Natural killer cell treated with Interleukin-12 subunit alpha and Interleukin-12 subunit beta and Interleukin-15 and Interleukin-18, amount 100 ng/mL, for 72 hours (primary cell): ENCODE data around the gene SORCS2. TPM values are rescaled to one million over a fixed set of nuclear protein-coding genes. Genes with fewer than 3 reads are reported as not detected.

Source experiments
- ATAC-seq, 2 donors: fragments of 150-1000 bp; cut with Tn5 transposase in 1 of 2; sonication (Bioruptor Pico), chemical (Tn5 transposase) in 1 of 2; 2 replicates each; pipeline ENCODE4 v1.10.0; 2021
- DNase-seq: peaks from one replicate; pipeline ENCODE4 v3.0.0; 2022; ENCODE audit warnings: low spot score
- H3K27ac Mint-ChIP-seq, 2 donors: 1 replicate in 1 of 2; 2 replicates in 1 of 2; pipeline ENCODE4 v1.8.0; 2022; ENCODE audit warnings: mixed read lengths in 2 of 2, mild to moderate bottlenecking in 1 of 2, moderate library complexity in 1 of 2
- H3K27me3 Mint-ChIP-seq, 2 donors: 1 replicate in 1 of 2; 2 replicates in 1 of 2; pipeline ENCODE4 v1.8.0; 2022; ENCODE audit warnings: mixed read lengths in 2 of 2
- H3K36me3 Mint-ChIP-seq: one replicate; pipeline ENCODE4 v1.8.0; 2022; ENCODE audit warnings: mixed read lengths
- H3K4me1 Mint-ChIP-seq, 2 donors: 1 replicate in 1 of 2; 2 replicates in 1 of 2; pipeline ENCODE4 v1.8.0; 2022; ENCODE audit warnings: low read depth in 2 of 2, mixed read lengths in 2 of 2, mild to moderate bottlenecking in 1 of 2
- H3K4me3 Mint-ChIP-seq: one replicate; pipeline ENCODE4 v1.8.0; 2022; ENCODE audit warnings: mixed read lengths
- H3K9me3 Mint-ChIP-seq: 2 replicates; pipeline ENCODE4 v1.8.0; 2022; ENCODE audit warnings: mixed read lengths
- total RNA-seq, 2 donors: library from RNA; stranded (reverse); gene quantifications; one replicate each; pipeline ENCODE4 v1.2.3, GENCODE V29; 2022

Gene SORCS2
- total RNA-seq, 2 donors from 2014 or later = 0.17 to 0.21 TPM

DNA sequence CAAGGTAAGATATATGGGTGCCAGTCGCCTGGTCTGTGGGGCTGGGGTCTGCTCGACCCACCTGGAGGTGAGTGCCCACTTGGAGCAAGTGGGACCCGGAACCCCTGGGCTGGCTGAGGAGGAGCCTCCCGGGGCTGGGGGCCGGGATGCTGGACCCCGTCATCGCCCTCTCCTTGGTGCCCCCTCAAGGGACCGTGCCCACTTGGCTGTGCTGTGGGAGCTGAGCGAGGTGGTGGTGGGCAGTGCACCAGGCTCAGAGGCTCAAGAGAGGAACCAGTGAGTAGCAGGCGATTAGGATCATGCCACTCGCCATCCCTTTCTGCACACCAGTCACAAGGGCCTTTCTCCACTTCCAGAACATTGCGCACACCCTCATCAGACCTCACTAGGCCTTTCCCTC lies 446.2 kb downstream of the SORCS2 start:
- H3K36me3 Mint-ChIP-seq = no peaks in the 10 kb centered on the region
- no peak overlapping the region for H3K4me3 Mint-ChIP-seq
- peaks cover 3% of the 10 kb centered on the region for H3K9me3 Mint-ChIP-seq
- no peak for ATAC-seq
- peaks cover 22 to 30% of the 10 kb centered on the region in 2 donors for H3K4me1 Mint-ChIP-seq
- H3K27me3 Mint-ChIP-seq = peaks cover 0 to 3% of the 10 kb centered on the region in 2 donors
- no peak overlapping the region for H3K27ac Mint-ChIP-seq
- DNase-seq = no peak

DNA sequence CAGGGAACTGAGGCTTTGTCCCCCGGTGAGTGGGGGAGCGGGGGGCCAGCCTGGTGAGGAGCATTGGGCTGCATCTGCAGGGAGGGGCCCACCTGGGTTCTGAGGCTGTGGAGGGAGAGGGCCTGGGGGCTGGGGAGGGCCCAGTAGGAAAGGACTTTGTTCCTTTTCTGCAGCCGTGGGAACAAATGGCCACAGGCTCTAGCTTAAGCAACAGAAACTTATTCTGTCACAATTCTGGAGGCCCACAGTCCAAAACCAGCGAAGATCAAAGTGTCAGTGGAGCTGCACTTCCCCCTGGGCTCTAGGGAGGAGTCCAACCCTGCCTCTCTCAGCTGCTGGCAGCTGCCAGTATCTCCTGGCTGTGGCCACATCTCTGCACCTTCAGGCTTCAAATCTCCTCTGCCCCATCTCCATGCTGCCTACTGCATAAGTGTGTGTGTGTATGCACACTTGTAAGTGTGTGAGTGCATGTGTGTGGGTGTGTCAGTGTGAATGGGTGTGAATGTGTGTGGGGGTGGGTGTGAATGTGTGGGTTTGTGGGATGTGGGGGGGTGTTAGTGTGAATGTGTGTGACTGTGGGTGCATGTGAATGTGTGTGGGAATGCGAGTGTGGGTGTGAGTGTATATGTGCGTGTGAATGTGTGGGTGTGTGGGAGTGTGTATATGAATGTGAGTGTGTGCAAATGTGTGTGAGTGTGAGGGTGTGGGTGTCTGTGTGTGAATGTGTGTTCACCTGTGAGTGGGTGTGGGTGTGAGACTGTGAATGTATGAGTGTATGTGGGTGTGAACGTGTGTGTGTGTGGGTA lies 446.8 kb downstream of the SORCS2 start:
- H3K4me1 Mint-ChIP-seq = peaks cover 22 to 30% of the 10 kb centered on the region in 2 donors
- ATAC-seq (no peak), DNase-seq (no peak)
- peaks cover 3% of the 10 kb centered on the region for H3K9me3 Mint-ChIP-seq
- H3K4me3 Mint-ChIP-seq = no peak overlapping the region
- H3K36me3 Mint-ChIP-seq = no peaks in the 10 kb centered on the region
- H3K27me3 Mint-ChIP-seq = peaks cover 0 to 3% of the 10 kb centered on the region in 2 donors
- no peak overlapping the region for H3K27ac Mint-ChIP-seq

DNA sequence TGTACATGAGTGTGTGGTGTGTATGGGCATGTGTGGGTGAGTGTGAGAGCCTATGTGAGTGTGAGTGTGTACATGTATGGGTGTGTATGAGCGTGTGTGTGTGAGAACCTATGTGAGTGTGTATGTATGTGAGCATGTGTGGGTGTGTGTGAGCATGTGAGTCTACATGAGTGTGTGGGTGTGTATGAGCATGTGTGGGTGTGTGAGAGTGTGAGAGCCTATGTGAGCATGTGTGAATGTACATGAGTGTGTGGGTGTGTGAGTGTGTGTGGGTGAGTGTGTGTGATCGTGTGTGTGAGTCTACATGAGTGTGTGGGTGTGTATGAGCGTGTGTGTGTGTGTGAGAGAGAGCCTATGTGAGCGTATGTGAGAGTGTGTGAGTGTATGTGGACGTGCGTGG lies 447.8 kb downstream of the SORCS2 start:
- H3K36me3 Mint-ChIP-seq = peaks cover 7% of the 10 kb centered on the region
- peaks cover 3% of the 10 kb centered on the region for H3K9me3 Mint-ChIP-seq
- H3K27ac Mint-ChIP-seq = no peak overlapping the region
- no peak overlapping the region for H3K4me3 Mint-ChIP-seq
- ATAC-seq (no peak), DNase-seq (no peak)
- H3K27me3 Mint-ChIP-seq = no peaks in the 10 kb centered on the region
- peaks cover 24 to 31% of the 10 kb centered on the region in 2 donors for H3K4me1 Mint-ChIP-seq

DNA sequence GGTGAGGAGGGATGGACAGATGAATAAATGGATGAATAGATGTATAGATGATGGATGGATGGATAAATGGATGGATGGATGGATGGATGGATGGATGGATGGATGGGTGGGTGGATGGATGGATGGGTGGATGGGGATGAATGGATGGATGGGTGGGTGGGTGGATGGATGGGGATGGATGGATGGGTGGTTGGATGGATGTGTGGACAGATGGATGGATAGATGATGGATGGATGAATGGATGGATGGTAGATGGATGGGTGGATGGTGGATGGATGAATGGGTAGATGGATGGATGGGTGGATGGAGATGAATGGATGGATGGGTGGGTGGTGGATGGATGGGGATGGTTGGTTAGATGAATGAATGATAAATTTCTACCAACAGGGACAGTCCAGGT lies 449.4 kb downstream of the SORCS2 start:
- peaks cover 29 to 34% of the 10 kb centered on the region in 2 donors for H3K4me1 Mint-ChIP-seq
- no peak overlapping the region for H3K27ac Mint-ChIP-seq
- peak overlapping the region; percentile 11 for H3K4me3 Mint-ChIP-seq
- ATAC-seq = no peak
- H3K36me3 Mint-ChIP-seq = peaks cover 12% of the 10 kb centered on the region
- no peak for DNase-seq
- H3K27me3 Mint-ChIP-seq = no peaks in the 10 kb centered on the region
- peaks cover 6% of the 10 kb centered on the region for H3K9me3 Mint-ChIP-seq

DNA sequence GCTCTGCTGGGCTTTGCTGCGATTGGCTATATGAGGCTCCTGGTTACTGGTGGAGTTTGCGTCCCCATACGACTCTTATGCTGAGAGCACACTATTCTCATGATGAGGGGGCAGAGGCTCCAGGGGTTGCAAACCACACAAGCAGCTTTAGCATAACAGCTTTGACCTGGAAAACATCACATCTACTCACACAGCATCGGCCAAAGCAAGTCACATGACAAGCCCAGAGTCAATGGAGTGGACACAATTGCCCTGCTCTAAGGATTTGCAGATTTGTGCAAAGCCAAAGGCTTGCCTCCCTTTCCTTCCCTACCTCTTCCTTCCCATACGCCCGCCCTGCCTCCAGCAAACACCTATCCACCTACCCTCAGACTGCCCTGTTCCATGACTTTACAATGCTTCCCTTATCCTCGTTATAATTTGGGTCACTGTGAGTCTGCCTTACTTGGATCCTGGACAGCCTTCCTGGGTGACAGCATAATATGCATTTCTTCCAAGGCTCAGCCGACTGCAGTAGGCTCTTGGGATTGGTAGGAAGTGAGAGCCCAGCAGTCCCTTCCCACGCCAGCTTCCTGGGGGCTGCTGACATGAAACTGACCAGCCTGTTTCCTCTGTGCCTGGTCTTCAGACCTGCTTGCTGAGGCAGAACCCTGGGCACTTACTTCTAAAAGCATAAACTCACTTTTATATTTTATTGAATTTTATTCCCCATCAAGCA lies 450.6 kb downstream of the SORCS2 start:
- no peaks in the 10 kb centered on the region for H3K27me3 Mint-ChIP-seq
- peaks cover 22% of the 10 kb centered on the region for H3K36me3 Mint-ChIP-seq
- H3K4me3 Mint-ChIP-seq = no peak overlapping the region
- H3K9me3 Mint-ChIP-seq = peaks cover 6% of the 10 kb centered on the region
- ATAC-seq (no peak), DNase-seq (no peak)
- no peak overlapping the region for H3K27ac Mint-ChIP-seq
- H3K4me1 Mint-ChIP-seq = peaks cover 41 to 43% of the 10 kb centered on the region in 2 donors

DNA sequence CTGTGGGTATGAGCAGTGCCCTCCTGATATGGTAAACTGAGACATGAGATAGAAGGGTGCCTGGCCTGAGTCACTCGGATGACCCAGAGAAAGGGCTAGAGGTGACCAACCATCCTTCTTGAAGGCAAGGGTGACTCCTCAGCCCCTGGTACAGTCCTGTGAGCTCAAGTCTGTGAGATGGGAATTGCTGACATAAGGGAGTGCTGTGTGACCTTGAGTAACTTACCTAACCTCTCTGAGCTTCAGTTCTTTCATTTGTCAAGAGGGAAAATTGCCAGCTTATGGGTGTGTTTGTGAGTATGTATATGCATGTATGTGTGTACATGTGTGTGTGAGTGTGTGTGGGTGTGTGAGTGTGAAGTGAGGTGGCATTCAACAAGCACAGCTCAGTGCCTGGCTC lies 452.8 kb downstream of the SORCS2 start:
- Mint-ChIP-seq H3K27me3 (no peaks in the 10 kb centered on the region), H3K4me1 (peaks cover 63 to 65% of the 10 kb centered on the region in 2 donors), H3K9me3 (peaks cover 6% of the 10 kb centered on the region), H3K4me3 (peak overlapping the region; percentile 90), H3K27ac (peak overlapping the region; percentile 85 to 98), H3K36me3 (peaks cover 22% of the 10 kb centered on the region)
- no peak for ATAC-seq
- no peak for DNase-seq

DNA sequence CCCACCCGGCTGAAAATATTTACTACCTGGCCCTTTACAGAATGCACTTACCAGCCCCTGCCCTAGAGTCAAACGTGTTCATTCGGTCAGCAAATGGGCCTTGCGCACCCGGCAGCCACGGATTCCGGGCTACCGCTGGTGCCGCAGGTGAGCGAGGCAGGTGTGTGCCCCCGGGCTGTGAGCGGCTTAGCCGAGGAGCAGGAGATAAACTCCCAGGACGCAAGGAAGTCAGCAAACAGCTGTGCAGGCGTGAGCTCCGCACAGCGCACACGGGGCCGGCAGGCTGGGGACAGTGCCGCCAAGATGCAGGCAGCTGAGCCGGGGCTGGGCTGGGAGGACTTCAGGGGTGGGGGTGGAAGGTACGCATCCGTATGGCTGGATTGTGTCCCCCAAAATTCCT lies 453.6 kb downstream of the SORCS2 start:
- Mint-ChIP-seq H3K27ac (peak overlapping the region; percentile 90 to 98), H3K27me3 (no peaks in the 10 kb centered on the region), H3K4me3 (peak overlapping the region; percentile 90), H3K9me3 (peaks cover 6% of the 10 kb centered on the region), H3K4me1 (peaks cover 68 to 70% of the 10 kb centered on the region in 2 donors), H3K36me3 (peaks cover 22% of the 10 kb centered on the region)
- ATAC-seq (no peak), DNase-seq (no peak)

DNA sequence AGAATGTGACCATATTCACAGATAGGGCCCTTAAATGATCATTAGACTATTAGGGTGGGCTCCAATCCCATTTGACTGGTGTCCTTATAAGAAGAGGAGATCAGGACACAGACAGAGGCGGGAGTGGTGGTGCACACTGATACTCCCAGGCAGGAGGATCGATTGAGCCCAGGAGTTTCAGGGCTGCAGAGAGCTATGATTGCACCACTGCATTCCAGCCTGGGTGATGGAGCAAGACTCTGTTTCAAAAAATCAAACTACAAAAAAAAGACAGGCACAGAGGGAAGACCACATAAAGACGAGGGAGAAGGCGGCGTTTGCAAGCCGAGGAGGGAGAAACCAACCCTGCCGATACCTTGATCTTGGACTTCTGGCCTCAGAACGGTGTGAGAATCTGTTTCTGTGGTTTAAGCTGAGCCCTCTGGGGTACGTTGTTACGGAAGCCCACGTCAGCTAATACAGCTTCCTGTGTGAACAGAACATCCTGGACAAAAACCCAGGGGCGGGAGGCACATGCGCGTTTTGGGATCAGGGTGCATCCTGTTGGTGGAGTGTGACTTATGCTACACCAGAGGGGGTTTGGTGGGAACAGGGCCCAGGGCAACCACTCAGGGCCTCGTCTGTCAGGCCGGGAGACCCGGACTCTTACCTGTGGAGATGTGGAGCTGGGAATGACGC lies 454.2 kb downstream of the SORCS2 start:
- peak; percentile 77 for DNase-seq

DNA sequence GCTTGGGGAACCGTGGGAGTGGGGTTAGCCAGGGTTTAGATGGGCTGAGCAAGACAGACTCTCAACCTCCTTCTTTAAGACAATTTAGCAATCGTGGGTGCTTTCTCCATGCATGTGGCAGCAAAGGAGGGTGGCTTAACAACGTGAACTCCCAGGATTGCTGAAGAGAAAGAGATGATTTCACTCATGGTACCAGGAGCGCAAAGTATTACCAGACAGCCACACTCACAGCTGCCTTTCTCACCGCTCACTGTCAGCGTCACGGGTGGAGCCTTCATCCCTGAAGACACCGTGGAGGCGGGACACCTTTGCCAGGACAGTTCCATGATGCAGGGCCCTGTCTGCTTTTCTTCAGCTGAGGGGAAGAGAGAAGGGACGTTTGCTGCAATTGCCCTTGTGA lies 454.8 kb downstream of the SORCS2 start:
- peaks cover 3% of the 10 kb centered on the region for H3K9me3 Mint-ChIP-seq
- no peaks in the 10 kb centered on the region for H3K27me3 Mint-ChIP-seq
- peaks cover 66 to 71% of the 10 kb centered on the region in 2 donors for H3K4me1 Mint-ChIP-seq
- ATAC-seq (no peak), DNase-seq (no peak)
- peak overlapping the region; percentile 90 for H3K4me3 Mint-ChIP-seq
- peaks cover 22% of the 10 kb centered on the region for H3K36me3 Mint-ChIP-seq
- peak overlapping the region; percentile 90 to 98 for H3K27ac Mint-ChIP-seq

More for the DNA sequence above, 454.2 kb downstream of the SORCS2 start:
- Mint-ChIP-seq H3K27ac (peak overlapping the region; percentile 90 to 98), H3K9me3 (peaks cover 6% of the 10 kb centered on the region), H3K27me3 (no peaks in the 10 kb centered on the region), H3K4me3 (peak overlapping the region; percentile 90), H3K36me3 (peaks cover 22% of the 10 kb centered on the region), H3K4me1 (peaks cover 69 to 70% of the 10 kb centered on the region in 2 donors)
- ATAC-seq = peak in 1 of 2 donors; percentile 11

DNA sequence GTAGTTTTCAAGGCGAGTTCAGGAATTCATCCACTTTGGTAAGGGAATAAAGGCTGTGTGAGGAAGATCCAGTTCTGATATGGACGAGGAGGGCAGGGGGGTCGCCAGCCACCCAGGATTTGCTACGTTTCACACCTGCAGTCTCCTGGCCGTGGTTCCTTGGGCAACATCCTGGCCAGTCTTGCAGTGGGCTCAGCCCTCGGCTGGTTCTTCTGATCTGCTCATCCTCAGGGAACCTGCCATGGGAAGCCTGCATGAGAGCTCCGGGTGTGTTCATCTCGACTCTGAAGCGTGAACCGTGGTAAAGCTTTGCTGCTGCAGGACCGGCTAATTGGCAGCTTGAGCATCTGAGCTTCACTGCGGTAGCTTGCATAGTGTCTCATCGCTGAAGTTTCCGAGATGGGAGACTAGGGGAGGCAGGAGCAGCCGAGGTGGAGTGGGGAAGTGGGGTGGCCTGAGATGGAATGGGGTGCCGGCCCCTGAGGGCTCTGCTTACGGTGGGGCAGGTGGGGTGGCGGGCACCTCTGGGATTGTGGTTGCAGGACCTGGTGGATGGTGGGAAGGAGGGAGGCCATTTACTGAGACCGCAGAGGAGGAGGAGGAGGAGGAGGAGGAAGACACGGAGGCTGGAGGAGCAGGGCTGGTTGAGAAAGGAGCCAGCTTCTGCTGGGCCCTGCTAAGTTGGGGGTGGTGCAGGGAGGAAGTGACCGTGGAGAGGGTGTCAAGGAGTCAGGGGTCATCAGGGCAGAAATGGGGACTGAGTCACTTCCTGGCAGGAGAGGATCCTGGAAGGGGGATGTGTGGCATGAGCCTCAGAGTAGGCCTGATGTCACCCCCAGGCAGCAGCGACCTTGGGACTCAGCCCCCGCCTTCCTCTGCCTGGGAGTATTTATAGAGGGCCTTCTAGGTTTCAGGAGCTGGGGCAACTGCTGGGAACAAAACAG lies 455.5 kb downstream of the SORCS2 start:
- ATAC-seq (peak; percentile 59 to 62), DNase-seq (peak; percentile 72)
- Mint-ChIP-seq H3K9me3 (peaks cover 3% of the 10 kb centered on the region), H3K4me3 (peak overlapping the region; percentile 90), H3K36me3 (peaks cover 22% of the 10 kb centered on the region), H3K27me3 (no peaks in the 10 kb centered on the region), H3K4me1 (peaks cover 72 to 75% of the 10 kb centered on the region in 2 donors), H3K27ac (peak overlapping the region; percentile 90 to 98)

DNA sequence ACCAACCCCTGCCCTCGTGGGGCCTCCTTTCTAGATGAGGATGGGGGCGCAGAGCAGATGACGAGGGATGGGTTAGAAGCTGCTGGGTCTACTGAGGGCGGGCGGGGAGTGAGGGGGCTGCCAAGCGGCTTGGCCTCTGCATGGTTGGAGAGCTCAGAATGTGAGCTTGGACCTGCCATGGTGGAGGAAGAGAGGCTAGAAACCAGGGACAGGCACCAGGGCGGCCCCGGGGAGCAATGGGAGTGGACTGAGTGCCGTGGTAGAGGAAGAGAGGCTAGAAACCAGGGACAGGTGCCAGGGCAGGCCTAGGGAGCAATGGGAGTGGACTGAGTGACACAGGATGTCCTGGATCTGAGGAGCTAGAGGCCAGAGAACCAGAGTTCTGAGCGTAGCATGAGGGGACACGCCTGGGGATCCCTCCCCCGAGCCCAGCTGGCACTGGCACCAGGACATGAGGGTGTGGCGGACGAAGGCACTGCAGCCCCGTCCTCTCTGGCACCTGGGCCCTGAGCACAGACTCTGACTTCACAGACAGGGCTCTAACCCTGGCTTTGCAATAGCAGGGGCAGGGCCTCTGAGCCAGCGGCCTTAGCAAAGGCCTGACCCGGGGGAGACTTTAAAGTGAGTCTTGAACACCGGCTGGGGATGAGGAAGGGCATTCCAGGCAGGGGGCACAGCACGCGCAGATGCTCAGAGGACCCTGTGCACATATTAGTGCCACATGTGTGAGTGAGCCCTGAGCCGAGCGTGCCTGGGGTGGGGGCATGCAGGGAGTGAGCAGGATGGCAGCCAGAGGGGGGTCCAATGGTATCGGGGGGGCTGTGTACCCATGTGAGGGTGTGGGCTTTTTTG lies 456.4 kb downstream of the SORCS2 start:
- no peak for DNase-seq
- Mint-ChIP-seq H3K36me3 (peaks cover 22% of the 10 kb centered on the region), H3K9me3 (peaks cover 3% of the 10 kb centered on the region), H3K4me3 (peak overlapping the region; percentile 90), H3K27me3 (no peaks in the 10 kb centered on the region), H3K27ac (peak overlapping the region; percentile 90 to 98), H3K4me1 (peaks cover 74 to 77% of the 10 kb centered on the region in 2 donors)
- ATAC-seq = no peak

DNA sequence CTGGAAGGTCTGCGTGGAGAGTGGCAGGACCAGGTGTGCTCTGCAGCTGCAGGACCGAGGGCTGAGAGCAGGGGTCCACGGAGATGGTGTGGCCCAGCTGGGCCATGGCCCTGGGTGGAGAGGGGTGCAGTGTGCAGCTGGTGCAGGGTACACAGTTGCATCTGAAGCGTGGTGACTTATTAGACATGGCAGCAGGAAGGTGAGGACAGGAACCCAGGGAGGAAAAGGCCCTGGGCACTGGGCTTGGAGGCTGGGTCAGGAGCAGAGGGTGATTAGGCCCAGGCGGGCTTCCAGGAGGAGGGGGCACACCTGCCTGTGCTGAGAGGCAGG lies 457.0 kb downstream of the SORCS2 start:
- H3K4me3 Mint-ChIP-seq = peak overlapping the region; percentile 90
- peaks cover 79 to 82% of the 10 kb centered on the region in 2 donors for H3K4me1 Mint-ChIP-seq

More for the DNA sequence above, 457.0 kb downstream of the SORCS2 start:
- peaks cover 3% of the 10 kb centered on the region for H3K9me3 Mint-ChIP-seq
- peaks cover 22% of the 10 kb centered on the region for H3K36me3 Mint-ChIP-seq
- ATAC-seq (no peak), DNase-seq (no peak)
- H3K27ac Mint-ChIP-seq = peak overlapping the region; percentile 90 to 98
- no peaks in the 10 kb centered on the region for H3K27me3 Mint-ChIP-seq
